CD14-positive monocyte (primary cell): ENCODE results near the gene PLXNA1. TPM values are rescaled to one million over a fixed set of nuclear protein-coding genes. Genes with fewer than 3 reads are reported as not detected.

Experiments used
- DNase-seq, 3 donors: peaks; one replicate each; pipeline ENCODE4 v3.0.0-alpha.2; 2011 to 2022
- H2AFZ ChIP-seq: 2 replicates; pipeline ENCODE4 v1.6.0; 2012; ENCODE audit warnings: mild to moderate bottlenecking, low read depth, low read length, inconsistent platforms; ENCODE audit not compliant: insufficient read depth, poor library complexity, severe bottlenecking
- H3K27ac ChIP-seq, 2 donors: 1 replicate in 1 of 2; 2 replicates in 1 of 2; pipeline ENCODE4 v1.5.1; 2012 to 2013; ENCODE audit warnings: low read length in 2 of 2, control low read depth in 1 of 2, inconsistent platforms in 1 of 2, low read depth in 1 of 2, mild to moderate bottlenecking in 1 of 2
- H3K27me3 ChIP-seq, 2 donors: one replicate each; pipeline versions ENCODE4 v1.6.0 to v1.6.1; 2011 to 2013; ENCODE audit warnings: low read length in 2 of 2; ENCODE audit not compliant: control insufficient read depth in 2 of 2, insufficient read depth in 2 of 2
- H3K36me3 ChIP-seq, 2 donors: replicated peaks in 1 of 2; 1 replicate in 1 of 2; 2 replicates in 1 of 2; pipeline versions ENCODE4 v1.5.1 to v1.6.1; 2012 to 2013; ENCODE audit warnings: low read length in 2 of 2, control low read depth in 1 of 2, inconsistent platforms in 1 of 2, mild to moderate bottlenecking in 1 of 2; ENCODE audit not compliant: insufficient read depth in 2 of 2, control insufficient read depth in 1 of 2
- H3K4me1 ChIP-seq, 2 donors: 1 replicate in 1 of 2; 2 replicates in 1 of 2; pipeline versions ENCODE4 v1.5.1 to v1.6.1; 2012 to 2013; ENCODE audit warnings: low read length in 2 of 2, control low read depth in 1 of 2, inconsistent platforms in 1 of 2, mild to moderate bottlenecking in 1 of 2, moderate library complexity in 1 of 2; ENCODE audit not compliant: insufficient read depth in 2 of 2, control insufficient read depth in 1 of 2
- H3K4me2 ChIP-seq: replicated peaks from 2 replicates; pipeline ENCODE3; 2012; ENCODE audit warnings: low read length, moderate library complexity, mild to moderate bottlenecking; ENCODE audit not compliant: poor library complexity, severe bottlenecking; ENCODE audit errors: extremely low read depth
- H3K4me3 ChIP-seq, 3 experiments: fragments of 200-600 bp in 1 of 3; sonication (generic) in 1 of 3; replicated peaks in 1 of 3; 1 replicate in 2 of 3; 2 replicates in 1 of 3; pipeline ENCODE4 v1.5.1; 2011 to 2013; ENCODE audit warnings: low read length in 3 of 3, mild to moderate bottlenecking in 3 of 3, control low read depth in 2 of 3, low read depth in 2 of 3, inconsistent platforms in 1 of 3, moderate library complexity in 1 of 3
- H3K79me2 ChIP-seq: 2 replicates; pipeline ENCODE4 v1.6.0; 2012; ENCODE audit warnings: mild to moderate bottlenecking, control low read depth, inconsistent platforms, low read length, moderate library complexity; ENCODE audit not compliant: insufficient read depth
- H3K9ac ChIP-seq: 2 replicates; pipeline ENCODE4 v1.6.0; 2017; ENCODE audit warnings: low read length, mild to moderate bottlenecking; ENCODE audit not compliant: insufficient read depth, poor library complexity, severe bottlenecking
- H3K9me3 ChIP-seq, 2 donors: replicated peaks in 1 of 2; 1 replicate in 1 of 2; 2 replicates in 1 of 2; pipeline versions ENCODE4 v1.5.1 to v1.6.1; 2012 to 2013; ENCODE audit warnings: low read length in 2 of 2, control low read depth in 1 of 2; ENCODE audit not compliant: control insufficient read depth in 1 of 2, insufficient read depth in 1 of 2
- H4K20me1 ChIP-seq: 2 replicates; pipeline ENCODE4 v1.6.0; 2012; ENCODE audit warnings: mild to moderate bottlenecking, low read length, control low read depth, moderate library complexity; ENCODE audit not compliant: insufficient read depth
- H3K27ac Mint-ChIP-seq, 7 donors: one replicate each; pipeline ENCODE4 v1.8.0; 2020; ENCODE audit warnings: mild to moderate bottlenecking in 7 of 7, mixed read lengths in 7 of 7, moderate library complexity in 6 of 7, inconsistent platforms in 2 of 7
- H3K27me3 Mint-ChIP-seq, 3 donors: one replicate each; pipeline ENCODE4 v1.8.0; 2021 to 2022; ENCODE audit warnings: low read depth in 3 of 3, mild to moderate bottlenecking in 3 of 3, mixed read lengths in 3 of 3, moderate library complexity in 3 of 3, inconsistent platforms in 1 of 3
- H3K36me3 Mint-ChIP-seq, 2 donors: one replicate each; pipeline ENCODE4 v1.8.0; 2020; ENCODE audit warnings: mixed read lengths in 2 of 2, inconsistent platforms in 1 of 2, mild to moderate bottlenecking in 1 of 2
- H3K4me1 Mint-ChIP-seq: one replicate; pipeline ENCODE4 v1.8.0; 2020; ENCODE audit warnings: mild to moderate bottlenecking, mixed read lengths
- H3K4me3 Mint-ChIP-seq, 2 donors: one replicate each; pipeline ENCODE4 v1.8.0; 2020; ENCODE audit warnings: mild to moderate bottlenecking in 2 of 2, mixed read lengths in 2 of 2, moderate library complexity in 1 of 2
- H3K9me3 Mint-ChIP-seq, 7 donors: one replicate each; pipeline ENCODE4 v1.8.0; 2020 to 2022; ENCODE audit warnings: mixed read lengths in 7 of 7, mild to moderate bottlenecking in 6 of 7, moderate library complexity in 6 of 7, inconsistent platforms in 2 of 7
- CTCF ChIP-seq: fragments of 200-600 bp; IDR thresholded peaks from one replicate; pipeline ENCODE4 v1.8.0; 2022; ENCODE audit warnings: antibody characterized with exemption, mild to moderate bottlenecking
- WGBS: methylation state at CpG from one replicate; pipeline ENCODE4 v1.1.5; 2013; ENCODE audit warnings: missing lambda C conversion rate; ENCODE audit not compliant: insufficient coverage; 5-methylcytosine and 5-hydroxymethylcytosine counted together
- intact Hi-C, 2 donors: fragments of 100-400 bp; cut with micrococcal nuclease; formaldehyde crosslinking; loops; one replicate each; pipeline versions ENCODE4 v1.15.0 to v1.15.1; 2023
- polyA plus RNA-seq, 3 donors: library from polyadenylated mRNA; depleted of rRNA in 1 of 3; unstranded in 2 of 3; stranded (reverse) in 1 of 3; fragments of 300-500 nt in 2 of 3; fragments of >200 nt in 1 of 3; fragmentation: Illumina TruSeq in 2 of 3; gene quantifications; 1 replicate in 2 of 3; 2 replicates in 1 of 3; pipeline ENCODE4 v1.2.3, GENCODE V29; 2012 to 2021

Gene PLXNA1
- polyA plus RNA-seq, 3 donors = 2.7 TPM; not detected in 2

GRCh38 chr3:126993436-126993835 lies 10.5 kb downstream of the PLXNA1 start:
- TF ChIP-seq CTCF = no peak
- Histone ChIP-seq H3K4me3 (no peak overlapping the region), H3K79me2 (no peaks in the 10 kb centered on the region), H3K4me2 (no peak overlapping the region), H4K20me1 (no peaks in the 10 kb centered on the region), H3K27ac (no peak overlapping the region), H3K4me1 (no peaks in the 10 kb centered on the region), H3K9ac (no peak overlapping the region), H2AFZ (no peak overlapping the region), H3K9me3 (no peaks in the 10 kb centered on the region), H3K27me3 (no peaks in the 10 kb centered on the region), H3K36me3 (no peaks in the 10 kb centered on the region)
- 95% methylated on average over 7 of the region's 9 CpGs for WGBS
- H3K4me3 Mint-ChIP-seq = no peak overlapping the region
- DNase-seq = no peak
- no peak overlapping the region for H3K27ac Mint-ChIP-seq
- H3K36me3 Mint-ChIP-seq = no peaks in the 10 kb centered on the region
- peaks cover 0 to 3% (median 0%) of the 10 kb centered on the region in 7 donors for H3K9me3 Mint-ChIP-seq
- intact Hi-C loops = no loop called here
- H3K27me3 Mint-ChIP-seq = peaks cover 0 to 5% (median 4%) of the 10 kb centered on the region in 3 donors
- no peaks in the 10 kb centered on the region for H3K4me1 Mint-ChIP-seq

DNA sequence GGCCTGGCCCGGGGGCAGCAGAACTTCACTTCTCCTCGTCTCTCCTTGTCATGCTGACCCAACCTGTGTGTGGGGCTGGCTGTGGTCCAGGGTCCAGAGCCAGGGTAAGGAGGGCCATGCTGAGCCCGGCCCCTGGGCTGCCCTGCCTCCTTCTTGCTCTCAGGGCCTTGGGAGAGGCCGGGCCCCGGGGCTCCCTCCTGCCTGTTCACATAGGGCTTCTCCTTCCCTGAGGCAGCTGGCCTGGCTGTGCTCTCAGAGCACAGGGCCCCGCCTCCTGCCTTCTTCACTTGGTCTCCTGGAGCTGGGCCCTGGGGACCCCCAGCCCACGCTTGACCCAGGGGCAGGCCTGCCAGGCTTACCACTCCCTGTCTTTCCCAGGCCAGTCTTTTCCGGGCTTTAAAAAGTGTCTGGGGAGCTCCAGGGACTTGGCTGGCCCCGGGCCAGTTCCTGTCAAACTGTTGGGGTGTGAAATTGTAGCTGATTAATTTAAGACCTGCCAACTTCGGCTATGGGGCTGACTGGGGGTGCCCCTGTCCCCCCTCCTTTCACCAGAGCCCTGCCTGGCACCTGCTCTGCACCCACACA lies 11.8 kb downstream of the PLXNA1 start:
- Mint-ChIP-seq H3K36me3 (no peaks in the 10 kb centered on the region), H3K4me3 (no peak overlapping the region), H3K9me3 (peaks cover 0 to 3% (median 0%) of the 10 kb centered on the region in 7 donors), H3K4me1 (no peaks in the 10 kb centered on the region), H3K27ac (no peak overlapping the region), H3K27me3 (peaks cover 0 to 5% (median 4%) of the 10 kb centered on the region in 3 donors)
- intact Hi-C loops = no loop called here
- TF ChIP-seq CTCF = no peak
- Histone ChIP-seq H4K20me1 (no peaks in the 10 kb centered on the region), H3K36me3 (no peaks in the 10 kb centered on the region), H3K27ac (no peak overlapping the region), H3K79me2 (no peaks in the 10 kb centered on the region), H3K4me1 (no peaks in the 10 kb centered on the region), H2AFZ (no peak overlapping the region), H3K4me3 (no peak overlapping the region), H3K9me3 (no peaks in the 10 kb centered on the region), H3K4me2 (no peak overlapping the region), H3K9ac (no peak overlapping the region), H3K27me3 (no peaks in the 10 kb centered on the region)
- 92% methylated on average over 5 of the region's 10 CpGs for WGBS
- DNase-seq = no peak
